GM12874 (cell line): ENCODE results near the gene EMC9.

ENCODE experiments used
- CTCF ChIP-seq: IDR thresholded peaks from 2 replicates; pipeline ENCODE4 v1.5.1; 2011; ENCODE audit warnings: low read depth, mild to moderate bottlenecking, control low read depth, low read length, moderate library complexity; ENCODE audit not compliant: insufficient read depth

EMC9 gene, protein sequence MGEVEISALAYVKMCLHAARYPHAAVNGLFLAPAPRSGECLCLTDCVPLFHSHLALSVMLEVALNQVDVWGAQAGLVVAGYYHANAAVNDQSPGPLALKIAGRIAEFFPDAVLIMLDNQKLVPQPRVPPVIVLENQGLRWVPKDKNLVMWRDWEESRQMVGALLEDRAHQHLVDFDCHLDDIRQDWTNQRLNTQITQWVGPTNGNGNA

DNA sequence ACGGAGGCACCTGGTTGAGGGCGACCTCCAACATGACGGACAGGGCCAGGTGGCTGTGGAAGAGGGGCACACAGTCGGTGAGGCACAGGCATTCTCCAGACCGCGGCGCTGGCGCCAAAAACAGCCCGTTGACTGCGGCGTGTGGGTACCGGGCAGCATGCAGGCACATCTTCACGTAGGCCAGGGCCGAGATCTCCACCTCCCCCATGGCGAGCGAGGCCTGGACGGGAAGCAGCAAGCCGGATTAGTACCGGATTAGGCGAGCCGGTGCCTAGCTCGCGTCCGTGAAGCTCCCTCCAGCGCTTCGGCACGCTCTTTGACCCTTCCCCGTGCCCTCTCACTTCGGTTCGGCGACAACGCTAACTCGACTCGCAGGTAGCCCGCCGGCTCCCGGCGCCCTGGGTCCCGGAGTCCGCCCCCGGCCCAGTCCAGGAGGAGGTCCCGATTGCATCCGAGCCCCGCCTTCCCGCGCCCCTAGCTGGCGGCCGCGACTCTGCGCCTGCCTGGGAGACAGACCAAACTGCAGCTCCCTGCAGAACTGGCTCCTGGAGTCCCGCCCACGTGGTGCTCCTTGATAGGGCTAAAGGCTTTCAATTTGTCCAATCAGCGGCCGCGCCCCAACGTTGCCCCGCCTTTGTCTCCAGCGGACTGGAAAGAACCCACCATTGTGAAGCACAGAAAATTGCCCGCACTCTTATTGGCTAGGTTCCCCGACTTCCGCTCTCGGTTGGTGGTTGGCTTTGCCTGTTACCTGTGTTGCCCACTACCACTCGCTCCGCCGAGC is at the start of gene EMC9:
TSS of gene EMC9 (minus strand) at position 495 of the 784 bp plus-strand sequence. CDS start at position 208, 287 bp downstream.
- peak; percentile 33; the same call in 1 of the 2 replicates for TF ChIP-seq CTCF

GRCh38 chr14:24190416-24190815 is 49.0 kb upstream of the EMC9 start:
- no peak for TF ChIP-seq CTCF

DNA sequence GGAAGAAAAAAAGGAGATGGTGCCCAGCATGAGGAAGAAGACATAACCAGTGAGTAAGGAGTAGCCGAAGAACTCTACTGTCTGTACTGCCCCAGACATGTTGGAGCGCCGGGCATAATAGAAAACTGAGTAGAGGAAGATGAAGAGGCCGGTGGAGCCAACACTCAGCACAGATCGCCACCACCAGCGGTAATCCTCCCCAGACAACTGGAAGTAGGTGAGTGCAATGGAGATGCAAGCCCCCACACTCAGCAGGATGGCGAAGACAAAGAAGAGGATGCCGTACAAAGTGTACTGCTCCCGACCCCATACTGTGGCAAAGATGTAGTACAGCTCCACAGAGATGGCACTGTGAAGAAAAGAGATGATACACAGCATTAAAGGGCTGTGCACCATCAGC is 48.1 kb upstream of the EMC9 start:
- no peak for TF ChIP-seq CTCF

- no peak for TF ChIP-seq CTCF
Observed at GRCh38 chr14:24189059-24189375, 47.6 kb upstream of the EMC9 start.

GRCh38 chr14:24188251-24189058 is 47.1 kb upstream of the EMC9 start, which contains the start of gene IPO4:
IPO4 (minus strand) TSS chr14:24188816; CDS start chr14:24188787, 29 bp downstream.
- TF ChIP-seq CTCF, result no peak

GRCh38 chr14:24187539-24187915 is 46.1 kb upstream of the EMC9 start:
- TF ChIP-seq CTCF, result no peak
